Mesothelial cell of epicardium (in vitro differentiated cells): ENCODE measurements around the gene H6PD. TPM values are rescaled to one million over a fixed set of nuclear protein-coding genes. Genes with fewer than 3 reads are reported as not detected.
A peak's percentile ranks its signal among the peaks of the same experiment; 100 is the strongest.

ENCODE experiments used
- DNase-seq, 2 experiments: peaks; one replicate each; pipeline ENCODE4 v3.0.0; 2021; ENCODE audit warnings: low spot score in 2 of 2; ENCODE audit not compliant: unreplicated experiment in 2 of 2
- H3K27ac Mint-ChIP-seq: 2 replicates; pipeline ENCODE4 v1.8.0; 2021; ENCODE audit warnings: mixed read lengths
- H3K27me3 Mint-ChIP-seq: 2 replicates; pipeline ENCODE4 v1.8.0; 2021; ENCODE audit warnings: low read depth, mixed read lengths
- H3K36me3 Mint-ChIP-seq: 2 replicates; pipeline ENCODE4 v1.8.0; 2021; ENCODE audit warnings: mixed read lengths
- H3K4me1 Mint-ChIP-seq: 2 replicates; pipeline ENCODE4 v1.8.0; 2021; ENCODE audit warnings: mixed read lengths
- H3K4me3 Mint-ChIP-seq: 2 replicates; pipeline ENCODE4 v1.8.0; 2021; ENCODE audit warnings: mild to moderate bottlenecking, moderate library complexity, mixed read lengths
- H3K9me3 Mint-ChIP-seq: 2 replicates; pipeline ENCODE4 v1.8.0; 2021; ENCODE audit warnings: mixed read lengths
- total RNA-seq: library from RNA; stranded (reverse); gene quantifications from 3 replicates; pipeline ENCODE4 v1.2.1, GENCODE V29; 2021
- TF ChIP-seq, protein P1 (sequence below): fragments of 200-600 bp; sonication (generic); IDR thresholded peaks from one replicate; pipeline ENCODE4 v1.5.0; 2021; ENCODE audit warnings: antibody characterized with exemption; ENCODE audit not compliant: unreplicated experiment

Gene H6PD
- total RNA-seq, 1 donor from 2014 or later = 73.1 TPM

DNA sequence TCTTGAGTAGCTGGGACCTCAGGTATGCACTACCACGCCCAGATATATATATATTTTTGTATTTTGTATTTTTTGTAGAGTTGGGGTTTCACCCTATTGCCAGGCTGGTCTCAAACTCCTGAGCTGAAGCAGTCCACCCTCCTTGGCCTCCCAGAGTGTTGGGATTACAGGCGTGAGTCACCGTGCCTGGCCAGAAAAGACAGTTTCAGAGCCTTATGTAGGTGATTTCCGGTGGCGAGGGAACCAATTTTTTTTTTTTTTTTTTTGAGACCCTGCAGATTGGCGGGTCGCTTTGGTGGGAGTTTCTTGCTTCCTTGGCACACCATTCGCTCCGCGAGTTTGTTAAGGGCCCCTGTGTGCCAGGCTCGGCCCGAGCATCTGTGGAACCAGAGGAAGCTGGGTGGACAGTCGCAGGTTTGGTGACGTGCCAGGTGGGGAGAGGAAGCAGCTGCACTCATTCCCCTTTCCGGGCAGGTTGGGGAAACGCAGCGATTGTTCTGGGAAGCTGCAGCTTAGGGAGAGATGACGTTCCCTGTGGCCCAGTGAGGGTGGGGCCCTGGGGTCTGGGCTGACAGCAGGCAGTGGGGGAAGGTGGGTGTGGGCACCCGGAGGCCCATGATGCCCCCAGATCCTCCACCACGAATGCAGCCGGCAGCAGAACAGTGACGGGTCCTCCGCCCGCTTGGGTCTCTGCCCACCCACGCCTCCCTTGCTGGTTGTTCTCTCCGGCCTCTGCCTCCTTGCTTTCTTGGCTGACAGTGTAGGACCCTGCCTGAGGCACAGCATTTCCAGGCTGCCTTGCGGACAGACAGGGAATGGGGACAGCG is 83.2 kb downstream of the H6PD start:
- Mint-ChIP-seq H3K4me3 (no peak overlapping the region), H3K27ac (peak overlapping the region; percentile 59), H3K36me3 (no peaks in the 10 kb centered on the region), H3K27me3 (no peaks in the 10 kb centered on the region), H3K4me1 (peaks cover 34% of the 10 kb centered on the region), H3K9me3 (no peaks in the 10 kb centered on the region)
- TF ChIP-seq, protein P1, sequence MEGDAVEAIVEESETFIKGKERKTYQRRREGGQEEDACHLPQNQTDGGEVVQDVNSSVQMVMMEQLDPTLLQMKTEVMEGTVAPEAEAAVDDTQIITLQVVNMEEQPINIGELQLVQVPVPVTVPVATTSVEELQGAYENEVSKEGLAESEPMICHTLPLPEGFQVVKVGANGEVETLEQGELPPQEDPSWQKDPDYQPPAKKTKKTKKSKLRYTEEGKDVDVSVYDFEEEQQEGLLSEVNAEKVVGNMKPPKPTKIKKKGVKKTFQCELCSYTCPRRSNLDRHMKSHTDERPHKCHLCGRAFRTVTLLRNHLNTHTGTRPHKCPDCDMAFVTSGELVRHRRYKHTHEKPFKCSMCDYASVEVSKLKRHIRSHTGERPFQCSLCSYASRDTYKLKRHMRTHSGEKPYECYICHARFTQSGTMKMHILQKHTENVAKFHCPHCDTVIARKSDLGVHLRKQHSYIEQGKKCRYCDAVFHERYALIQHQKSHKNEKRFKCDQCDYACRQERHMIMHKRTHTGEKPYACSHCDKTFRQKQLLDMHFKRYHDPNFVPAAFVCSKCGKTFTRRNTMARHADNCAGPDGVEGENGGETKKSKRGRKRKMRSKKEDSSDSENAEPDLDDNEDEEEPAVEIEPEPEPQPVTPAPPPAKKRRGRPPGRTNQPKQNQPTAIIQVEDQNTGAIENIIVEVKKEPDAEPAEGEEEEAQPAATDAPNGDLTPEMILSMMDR = no peak
- DNase-seq = no peak

DNA sequence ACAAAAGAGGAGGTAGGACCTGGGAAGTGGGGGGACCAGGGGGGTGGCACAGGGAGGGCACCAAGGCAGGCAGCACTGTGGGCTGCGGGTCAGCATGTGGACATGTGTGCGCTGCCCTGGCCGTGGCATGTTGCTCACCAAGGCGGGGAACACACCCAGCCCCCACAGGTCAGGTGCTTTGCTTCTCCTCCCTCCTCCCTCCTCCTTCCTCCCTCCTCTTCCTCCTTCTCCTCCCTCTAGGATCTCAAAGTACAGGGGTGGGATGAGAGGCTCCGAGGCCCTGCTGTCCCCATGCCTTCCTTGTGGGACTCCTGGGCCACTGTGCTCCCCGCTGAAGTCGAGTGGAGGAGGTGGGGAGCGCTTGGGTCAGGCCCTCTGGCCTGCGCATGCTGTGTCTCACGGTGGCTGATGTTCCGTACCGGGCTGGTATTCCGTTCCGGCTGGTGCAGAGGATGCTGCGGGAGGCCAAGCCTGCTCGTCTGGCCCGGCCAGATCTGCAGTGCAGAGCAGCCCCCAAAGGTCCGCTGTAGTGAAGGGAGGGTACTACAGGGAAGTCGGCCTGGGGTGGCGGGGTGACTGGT is 84.7 kb downstream of the H6PD start:
- no peak for DNase-seq
- TF ChIP-seq, protein P1 = no peak
- Mint-ChIP-seq H3K27ac (no peak overlapping the region), H3K4me3 (no peak overlapping the region), H3K36me3 (no peaks in the 10 kb centered on the region), H3K4me1 (peaks cover 35% of the 10 kb centered on the region), H3K27me3 (no peaks in the 10 kb centered on the region), H3K9me3 (no peaks in the 10 kb centered on the region)

DNA sequence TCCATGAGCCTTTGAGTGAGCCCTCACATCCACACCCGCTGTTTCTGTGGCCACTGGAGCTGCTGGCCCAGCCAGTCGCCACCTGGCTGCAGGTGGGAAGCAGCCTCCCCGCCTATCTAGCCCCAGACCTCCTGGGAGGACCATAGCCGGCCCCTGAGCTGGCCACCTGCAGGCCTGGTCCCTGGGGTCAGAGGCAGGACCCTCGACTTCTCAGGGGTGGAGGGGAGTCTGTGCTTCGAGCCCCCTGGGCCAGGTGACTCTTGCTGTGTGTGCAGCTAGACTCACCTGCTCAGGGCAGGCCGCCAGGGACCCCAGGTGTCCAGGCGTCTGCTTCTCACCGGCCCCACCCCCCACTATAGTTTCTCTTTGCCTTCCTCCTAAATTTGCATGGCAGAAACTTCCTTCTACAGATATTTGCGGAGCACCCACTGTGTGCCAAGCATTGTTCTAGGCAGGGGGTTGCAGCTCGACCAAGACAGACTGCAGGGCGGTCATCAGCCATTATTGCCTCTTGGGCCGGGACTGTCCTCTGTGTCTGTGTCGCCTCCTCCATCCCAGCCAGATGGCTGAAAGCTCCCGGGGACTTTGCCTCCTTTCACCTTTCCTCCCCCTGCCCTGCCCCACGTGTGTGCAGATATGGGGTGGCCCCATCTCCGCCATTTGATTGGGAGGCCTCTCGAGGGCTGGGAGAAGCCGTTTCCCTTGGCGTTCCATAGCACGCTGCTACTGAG is 85.4 kb downstream of the H6PD start:
- Mint-ChIP-seq H3K4me1 (peaks cover 35% of the 10 kb centered on the region), H3K4me3 (no peak overlapping the region), H3K27me3 (no peaks in the 10 kb centered on the region), H3K27ac (peak overlapping the region; percentile 91), H3K9me3 (no peaks in the 10 kb centered on the region), H3K36me3 (no peaks in the 10 kb centered on the region)
- no peak for DNase-seq
- TF ChIP-seq, protein P1 = no peak

Other genes with a start within 250 kb of the H6PD start
- not detected in 3 replicates for gene SLC2A7, start 208.4 kb upstream of the H6PD start, total RNA-seq
- gene SLC2A5, start 165.1 kb upstream of the H6PD start, total RNA-seq = 0.07 to 0.13 TPM (median 0.11 TPM) in 3 replicates
- gene GPR157, start 105.7 kb upstream of the H6PD start, total RNA-seq = 8.3 to 9.4 TPM (median 8.5 TPM) in 3 replicates
- gene SPSB1, start 58.1 kb downstream of the H6PD start, total RNA-seq = 22.0 to 24.8 TPM (median 23.9 TPM) in 3 replicates